ENCODE measurements around the gene LY6G6C.

LY6G6C gene

GRCh38 chr6:31718265-31718664, 3.3 kb downstream of the LY6G6C start:
- DNase-seq (ENCODE audit: low spot score), result no peak
- Histone ChIP-seq H3K4me3 (no peak overlapping the region), H3K27ac (no peak overlapping the region)
- TF ChIP-seq, protein P1, sequence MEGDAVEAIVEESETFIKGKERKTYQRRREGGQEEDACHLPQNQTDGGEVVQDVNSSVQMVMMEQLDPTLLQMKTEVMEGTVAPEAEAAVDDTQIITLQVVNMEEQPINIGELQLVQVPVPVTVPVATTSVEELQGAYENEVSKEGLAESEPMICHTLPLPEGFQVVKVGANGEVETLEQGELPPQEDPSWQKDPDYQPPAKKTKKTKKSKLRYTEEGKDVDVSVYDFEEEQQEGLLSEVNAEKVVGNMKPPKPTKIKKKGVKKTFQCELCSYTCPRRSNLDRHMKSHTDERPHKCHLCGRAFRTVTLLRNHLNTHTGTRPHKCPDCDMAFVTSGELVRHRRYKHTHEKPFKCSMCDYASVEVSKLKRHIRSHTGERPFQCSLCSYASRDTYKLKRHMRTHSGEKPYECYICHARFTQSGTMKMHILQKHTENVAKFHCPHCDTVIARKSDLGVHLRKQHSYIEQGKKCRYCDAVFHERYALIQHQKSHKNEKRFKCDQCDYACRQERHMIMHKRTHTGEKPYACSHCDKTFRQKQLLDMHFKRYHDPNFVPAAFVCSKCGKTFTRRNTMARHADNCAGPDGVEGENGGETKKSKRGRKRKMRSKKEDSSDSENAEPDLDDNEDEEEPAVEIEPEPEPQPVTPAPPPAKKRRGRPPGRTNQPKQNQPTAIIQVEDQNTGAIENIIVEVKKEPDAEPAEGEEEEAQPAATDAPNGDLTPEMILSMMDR (IDR thresholded peaks at IDR 0.05), result no peak

- DNase-seq (ENCODE audit: low spot score), result no peak
- H3K4me3 ChIP-seq, result no peak overlapping the region
- TF ChIP-seq, protein P1 (IDR thresholded peaks at IDR 0.05), result no peak
- no peak overlapping the region for H3K27ac ChIP-seq
These were observed 3.9 kb downstream of the LY6G6C start for GRCh38 chr6:31717499-31718222.

DNA sequence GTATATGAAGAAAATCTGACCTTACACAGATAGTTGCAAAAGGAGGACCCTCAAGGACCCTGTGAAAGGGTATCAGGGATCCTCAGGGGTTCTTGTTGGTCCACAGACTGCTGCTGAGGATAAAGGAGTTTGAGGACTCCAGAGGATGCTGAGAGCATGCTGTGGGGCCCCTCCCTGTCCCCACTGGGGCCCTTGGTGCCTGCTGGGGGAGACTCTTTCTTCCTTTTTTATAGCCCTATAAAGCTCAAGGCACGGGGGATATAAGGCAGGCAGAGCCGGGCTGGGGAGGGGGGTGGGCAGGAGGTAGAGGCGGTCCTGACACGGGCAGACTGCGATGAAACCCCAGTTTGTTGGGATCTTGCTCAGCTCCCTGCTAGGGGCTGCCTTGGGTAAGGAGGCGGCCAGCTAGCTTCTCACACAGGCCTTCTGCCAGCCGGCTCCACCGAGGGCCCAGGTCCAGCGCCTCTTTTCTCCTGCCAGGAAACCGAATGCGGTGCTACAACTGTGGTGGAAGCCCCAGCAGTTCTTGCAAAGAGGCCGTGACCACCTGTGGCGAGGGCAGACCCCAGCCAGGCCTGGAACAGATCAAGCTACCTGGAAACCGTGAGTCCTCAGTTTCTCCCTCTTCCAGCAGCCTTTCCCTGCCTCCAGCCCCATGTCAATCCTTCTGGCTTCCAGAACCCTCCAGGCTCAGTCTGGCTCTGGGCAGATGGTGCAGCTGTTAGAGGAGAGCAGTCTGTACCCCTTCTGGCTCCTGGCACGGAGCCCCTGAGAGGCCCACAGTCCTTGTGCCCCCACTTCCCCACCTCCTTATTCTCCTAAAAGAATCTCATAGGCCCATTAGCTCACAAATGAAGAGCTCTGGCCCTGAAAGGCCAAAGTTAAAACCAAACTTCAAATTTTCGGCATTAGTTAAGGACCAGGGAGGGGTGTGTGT, 6.3 kb downstream of the LY6G6C start, which contains the start of gene LY6G6D:
TSS of gene LY6G6D (plus strand) at position 327 of the 937 bp plus-strand sequence. CDS start at position 335, 8 bp downstream.
- no peak for DNase-seq (ENCODE audit: low spot score)
- no peak within 1 kb of the TSS for H3K4me3 ChIP-seq
- TF ChIP-seq, protein P1 (IDR thresholded peaks at IDR 0.05), result no peak
- H3K27ac ChIP-seq, result no peak within 1 kb of the TSS

GRCh38 chr6:31713991-31714684, 7.4 kb downstream of the LY6G6C start:
- TF ChIP-seq, protein P1 (IDR thresholded peaks at IDR 0.05), result no peak
- no peak for DNase-seq (ENCODE audit: low spot score)

DNA sequence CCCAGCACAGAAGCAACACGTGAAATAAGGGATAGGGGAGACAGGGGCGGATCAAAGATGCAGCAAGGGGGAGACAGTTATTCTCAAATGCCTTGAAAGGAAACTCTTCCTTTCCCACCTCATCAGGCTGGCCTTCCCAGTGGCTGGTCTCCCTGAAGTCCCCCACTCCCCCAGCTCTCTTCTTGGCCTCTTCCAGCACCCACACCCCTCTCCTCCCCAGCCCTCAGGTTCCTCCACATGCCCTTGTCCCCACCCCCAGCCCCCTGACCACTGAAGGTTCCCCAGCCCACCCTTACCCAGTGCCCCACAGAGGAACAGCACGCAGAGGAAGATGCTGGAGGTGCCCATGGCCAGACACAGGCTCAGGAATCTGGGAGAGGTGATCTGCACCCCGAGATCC, 8.1 kb downstream of the LY6G6C start:
- no peak for DNase-seq (ENCODE audit: low spot score)
- Histone ChIP-seq H3K27ac (no peak overlapping the region), H3K4me3 (no peak overlapping the region)
- TF ChIP-seq, protein P1 (IDR thresholded peaks at IDR 0.05), result no peak

More at GRCh38 chr6:31713991-31714684, 7.4 kb downstream of the LY6G6C start:
- Histone ChIP-seq H3K27ac (no peak overlapping the region), H3K4me3 (no peak overlapping the region)

DNA sequence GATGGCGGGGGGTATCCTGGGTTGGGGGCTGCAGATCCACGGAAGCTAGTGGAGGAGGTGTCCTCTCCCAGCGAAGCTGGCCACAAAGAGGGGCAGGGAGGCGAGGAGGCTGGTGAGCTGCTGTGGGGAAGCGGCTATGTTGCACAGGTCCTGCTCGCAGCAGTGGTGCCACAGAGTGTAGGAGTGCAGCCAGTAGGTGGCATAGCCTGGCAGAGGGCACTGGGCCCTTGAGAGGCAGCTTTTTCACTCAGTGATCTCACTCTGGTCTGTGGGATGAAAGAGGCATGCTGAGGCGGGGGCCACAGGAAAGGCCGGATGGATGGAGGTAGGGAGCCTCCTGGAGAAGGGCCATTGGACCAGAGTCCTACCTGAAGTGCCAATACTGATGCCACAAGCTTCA, 9.2 kb downstream of the LY6G6C start:
- Histone ChIP-seq H3K4me3 (no peak overlapping the region), H3K27ac (no peak overlapping the region)
- DNase-seq (ENCODE audit: low spot score), result no peak
- TF ChIP-seq, protein P1 (IDR thresholded peaks at IDR 0.05), result no peak
